ENCODE results near the gene KCNJ6.

Gene KCNJ6

GRCh38 chr21:37565530-37566223 is 350.6 kb downstream of the KCNJ6 start:
- no peak for DNase-seq (ENCODE audit: low read depth)

GRCh38 chr21:37564924-37565529 is 351.2 kb downstream of the KCNJ6 start:
- no peak for DNase-seq (ENCODE audit: low read depth)

- peak; percentile 81 for DNase-seq (ENCODE audit: low read depth)
Observed at GRCh38 chr21:37564341-37564923, 351.8 kb downstream of the KCNJ6 start.

GRCh38 chr21:37563641-37564340 is 352.5 kb downstream of the KCNJ6 start:
- DNase-seq (ENCODE audit: low read depth) = peak; percentile 90

- no peak for DNase-seq (ENCODE audit: low read depth)
Observed at GRCh38 chr21:37562920-37563640, 353.2 kb downstream of the KCNJ6 start.

- no peak for DNase-seq (ENCODE audit: low read depth)
Observed at GRCh38 chr21:37561941-37562919, 354.0 kb downstream of the KCNJ6 start.

- DNase-seq (ENCODE audit: low read depth) = no peak
Observed at GRCh38 chr21:37561506-37561905, 354.8 kb downstream of the KCNJ6 start.

GRCh38 chr21:37560385-37560784 is 355.9 kb downstream of the KCNJ6 start:
- no peak for DNase-seq (ENCODE audit: low read depth)

- DNase-seq (ENCODE audit: low read depth) = no peak
Observed at GRCh38 chr21:37558676-37559211, 357.5 kb downstream of the KCNJ6 start.
